Esophagus squamous epithelium (tissue), 5 donors: Measurements from ENCODE around the gene ALAS1. TPM values are rescaled to one million over a fixed set of nuclear protein-coding genes. Genes with fewer than 3 reads are reported as not detected.

Source experiments
- DNase-seq: peaks from one replicate; lab custom pipeline; 2025; lab: John Stamatoyannopoulos, UW
- H3K27ac ChIP-seq, 4 donors: fragments of 200-600 bp; sonication (generic); one replicate each; pipeline ENCODE4 v1.5.1; 2016 to 2019; ENCODE audit warnings: mild to moderate bottlenecking in 1 of 4
- H3K27me3 ChIP-seq, 4 donors: fragments of 200-600 bp; sonication (generic); 1 replicate in 3 of 4; 2 replicates in 1 of 4; pipeline versions ENCODE4 v1.5.1 to v1.6.0; 2017 to 2021; ENCODE audit warnings: antibody characterized with exemption in 1 of 4
- H3K36me3 ChIP-seq, 3 donors: fragments of 200-600 bp; sonication (generic); one replicate each; pipeline ENCODE4 v1.5.1; 2016 to 2019
- H3K4me1 ChIP-seq, 3 donors: fragments of 200-600 bp; sonication (generic); one replicate each; pipeline ENCODE4 v1.5.1; 2017 to 2019
- H3K4me3 ChIP-seq, 4 donors: fragments of 200-600 bp; sonication (generic); 1 replicate in 3 of 4; 2 replicates in 1 of 4; pipeline ENCODE4 v1.5.1; 2016 to 2019; ENCODE audit warnings: mild to moderate bottlenecking in 2 of 4, moderate library complexity in 1 of 4
- H3K9me3 ChIP-seq, 3 donors: fragments of 200-600 bp; sonication (generic); one replicate each; pipeline ENCODE4 v1.5.1; 2016 to 2019
- CTCF ChIP-seq, 6 experiments: fragments of 450-650 bp in 4 of 6; fragments of 200-600 bp in 2 of 6; sonication (generic) in 2 of 6; IDR thresholded peaks; one replicate each; pipeline ENCODE4 v1.5.1; 2016 to 2019; ENCODE audit warnings: antibody characterized with exemption in 6 of 6, mild to moderate bottlenecking in 4 of 6, moderate library complexity in 4 of 6
- POLR2A ChIP-seq, 4 donors: fragments of 450-650 bp; IDR thresholded peaks; one replicate each; pipeline ENCODE4 v1.6.1; 2017; ENCODE audit warnings: antibody characterized with exemption in 4 of 4, mild to moderate bottlenecking in 4 of 4, moderate library complexity in 3 of 4
- WGBS, 2 donors: methylation state at CpG; one replicate each; pipeline ENCODE4 v1.1.5; 2018; 5-methylcytosine and 5-hydroxymethylcytosine counted together
- intact Hi-C: fragments of 100-400 bp; cut with DNase I; formaldehyde crosslinking; loops from one replicate; pipeline ENCODE4 v1.15.0; 2022
- total RNA-seq, 4 donors: library from RNA; depleted of rRNA; stranded (reverse); fragments of >200 nt; gene quantifications; one replicate each; pipeline ENCODE4 v1.1.0, GENCODE V29; 2016
- donor health status: DM: yes; HTN: yes; CAD: no.

ALAS1 gene
- total RNA-seq, 4 donors from 2014 or later: 28.3 to 45.5 (median 35.1) TPM

- intact Hi-C loops: loop anchor here (5.0 kb wide), 1 partner anchor 121 kb away; no protein-coding TSS in a partner anchor
- no peaks in the 10 kb centered on the region for H3K27me3 ChIP-seq
- no peak overlapping the region for H3K4me3 ChIP-seq
- H3K36me3 ChIP-seq: no peaks in the 10 kb centered on the region
- TF ChIP-seq POLR2A (IDR thresholded peaks at IDR 0.05) (no peak), CTCF (IDR thresholded peaks at IDR 0.05) (no peak)
- no peak overlapping the region for H3K27ac ChIP-seq
- WGBS, 2 donors: 95 to 100% methylated on average over 3 of the region's 34 CpGs
- DNase-seq: no peak
- no peaks in the 10 kb centered on the region for H3K9me3 ChIP-seq
- H3K4me1 ChIP-seq: peaks cover 24 to 54% (median 35%) of the 10 kb centered on the region in 3 donors
Observed at GRCh38 chr3:52221563-52222318, 23.8 kb downstream of the ALAS1 start.

GRCh38 chr3:52222319-52223221, 24.6 kb downstream of the ALAS1 start:
- Histone ChIP-seq H3K4me3 (no peak overlapping the region), H3K27ac (no peak overlapping the region), H3K9me3 (no peaks in the 10 kb centered on the region), H3K27me3 (no peaks in the 10 kb centered on the region), H3K4me1 (peaks cover 16 to 46% (median 26%) of the 10 kb centered on the region in 3 donors), H3K36me3 (peaks cover 0 to 5% (median 0%) of the 10 kb centered on the region in 3 donors)
- intact Hi-C loops: loop anchor here (5.0 kb wide), 1 partner anchor 120 kb away; no protein-coding TSS in a partner anchor
- TF ChIP-seq CTCF (IDR thresholded peaks at IDR 0.05): no peak
- TF ChIP-seq POLR2A (IDR thresholded peaks at IDR 0.05): no peak
- WGBS, 2 donors: 84 to 98% methylated on average over 8 to 26 of the region's 41 CpGs
- DNase-seq: no peak

GRCh38 chr3:52223449-52224408, 25.8 kb downstream of the ALAS1 start:
- intact Hi-C loops: loop anchor here (5.0 kb wide), 1 partner anchor 119 kb away; no protein-coding TSS in a partner anchor
- Histone ChIP-seq H3K4me3 (no peak overlapping the region), H3K27ac (no peak overlapping the region), H3K27me3 (no peaks in the 10 kb centered on the region), H3K4me1 (peaks cover 13 to 34% (median 15%) of the 10 kb centered on the region in 3 donors), H3K9me3 (no peaks in the 10 kb centered on the region), H3K36me3 (peaks cover 2 to 16% (median 6%) of the 10 kb centered on the region in 3 donors)
- 90 to 91% methylated on average over 13 to 28 of the region's 32 CpGs for WGBS, 2 donors
- TF ChIP-seq CTCF (IDR thresholded peaks at IDR 0.05): no peak
- no peak for TF ChIP-seq POLR2A (IDR thresholded peaks at IDR 0.05)
- no peak for DNase-seq

- WGBS, 2 donors: 75 to 80% methylated on average over 1 to 6 of the region's 9 CpGs
- peak within 1 kb of the TSS in 1 of 4 donors; percentile 34 for H3K27ac ChIP-seq
- no peak for DNase-seq
Observed at GRCh38 chr3:52225452-52226228, 27.7 kb downstream of the ALAS1 start, which contains the start of gene TLR9. Gene TLR9, minus strand, starts transcription at chr3:52225645. Its CDS starts 116 bp downstream, at chr3:52225529.

More at GRCh38 chr3:52225452-52226228, 27.7 kb downstream of the ALAS1 start, which contains the start of gene TLR9:
- Histone ChIP-seq H3K9me3 (no peaks in the 10 kb centered on the region), H3K4me1 (peaks cover 5 to 15% (median 7%) of the 10 kb centered on the region in 3 donors), H3K4me3 (no peak within 1 kb of the TSS), H3K36me3 (peaks cover 21 to 35% (median 26%) of the 10 kb centered on the region in 3 donors), H3K27me3 (no peaks in the 10 kb centered on the region)
- peak in 1 of 4 donors; percentile 51 for TF ChIP-seq POLR2A (IDR thresholded peaks at IDR 0.05)
- TF ChIP-seq CTCF (IDR thresholded peaks at IDR 0.05): no peak
- intact Hi-C loops: no loop called here
